C1 segment of cervical spinal cord (tissue), 14 donors: ENCODE measurements around the gene VPS13D.
"Not testable (repeated sequence)": the region's sequence is repeated elsewhere in the genome, so short reads cannot be mapped to it uniquely, and the experiment has no call there.

Source experiments
- DNase-seq, 14 donors: peaks; one replicate each; lab custom pipeline; 2025; lab: John Stamatoyannopoulos, UW

Gene VPS13D

GRCh38 chr1:12511516-12512468 lies 282.0 kb downstream of the VPS13D start:
- DNase-seq, result no peak

GRCh38 chr1:12513181-12513580 lies 283.4 kb downstream of the VPS13D start:
- DNase-seq, result no peak

GRCh38 chr1:12514590-12514989 lies 284.8 kb downstream of the VPS13D start:
- DNase-seq, result no peak

- no peak for DNase-seq
Observed at GRCh38 chr1:12515234-12515633, 285.4 kb downstream of the VPS13D start.

- DNase-seq, result no peak
Observed at GRCh38 chr1:12516741-12517140, 286.9 kb downstream of the VPS13D start.

- DNase-seq, result peak in 3 of 14 donors; percentile 21 to 54 (median 32)
Observed at GRCh38 chr1:12518931-12519692, 289.3 kb downstream of the VPS13D start.

- DNase-seq, result no peak
Observed at GRCh38 chr1:12519693-12520364, 290.0 kb downstream of the VPS13D start.

GRCh38 chr1:12521096-12521495 lies 291.3 kb downstream of the VPS13D start:
- DNase-seq, result no peak

GRCh38 chr1:12522780-12523179 lies 292.9 kb downstream of the VPS13D start:
- DNase-seq, result not testable (repeated sequence)

- no peak for DNase-seq
Observed at GRCh38 chr1:12524266-12524665, 294.4 kb downstream of the VPS13D start.

- DNase-seq, result peak in 2 of 14 donors; percentile 10 to 57
Observed at GRCh38 chr1:12525311-12526181, 295.7 kb downstream of the VPS13D start.

- DNase-seq, result no peak
Observed at GRCh38 chr1:12527564-12527963, 297.7 kb downstream of the VPS13D start.

GRCh38 chr1:12528021-12528852 lies 298.4 kb downstream of the VPS13D start:
- peak in 1 of 14 donors; percentile 32 for DNase-seq

GRCh38 chr1:12529640-12530174 lies 299.9 kb downstream of the VPS13D start:
- DNase-seq, result no peak

GRCh38 chr1:12530462-12531178 lies 300.8 kb downstream of the VPS13D start:
- no peak for DNase-seq

GRCh38 chr1:12531179-12531499 lies 301.3 kb downstream of the VPS13D start:
- no peak for DNase-seq

GRCh38 chr1:12532405-12533315 lies 302.8 kb downstream of the VPS13D start:
- DNase-seq, result no peak

GRCh38 chr1:12536023-12536639 lies 306.3 kb downstream of the VPS13D start:
- no peak for DNase-seq
